ENCODE measurements around the gene FLT3. TPM values are rescaled to one million over a fixed set of nuclear protein-coding genes. Genes with fewer than 3 reads are reported as not detected.

Gene FLT3
- total and polyA plus RNA-seq, 2 of the 13 experiments (the other 11 are each of a cell fraction or from before 2014, with no cell fraction given), result not detected

DNA sequence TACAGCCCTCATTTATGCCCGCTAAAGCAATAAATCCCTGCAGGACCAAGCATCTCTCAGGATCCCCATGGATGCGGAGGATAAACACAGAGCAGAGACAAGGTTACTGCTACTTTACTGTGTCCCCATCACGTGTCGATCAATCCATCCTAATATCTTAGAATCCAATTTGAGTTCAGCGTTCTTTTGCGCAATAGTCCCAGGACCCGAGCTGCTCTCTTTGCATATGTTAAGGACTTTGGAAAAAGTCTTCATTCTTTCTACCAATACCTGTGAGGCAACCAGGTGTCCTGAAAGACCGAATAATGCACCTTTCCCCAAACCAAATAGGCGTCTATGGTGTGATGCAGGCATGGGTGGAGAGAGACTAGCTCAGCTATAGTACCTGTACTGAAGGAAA is 73.9 kb downstream of the FLT3 start:
- Histone ChIP-seq H3K79me2 (ENCODE audit: insufficient read depth, low read length) (no peaks in the 10 kb centered on the region), H3K9me3 (ENCODE audit: low read length) (no peaks in the 10 kb centered on the region), H2AFZ (ENCODE audit: low read length) (no peak overlapping the region), H3K27ac (ENCODE audit: extremely low read length, insufficient read depth, low read length) (no peak overlapping the region), H4K20me1 (ENCODE audit: insufficient read depth, low read length) (no peaks in the 10 kb centered on the region), H3K36me3 (replicated peaks in 1 of 2; ENCODE audit: control insufficient read depth in 1 of 2, insufficient read depth in 2 of 2, low read length in 2 of 2) (no peaks in the 10 kb centered on the region), H3K9ac (ENCODE audit: insufficient read depth, low read depth, low read length) (no peak overlapping the region), H3K27me3 (ENCODE audit: control insufficient read depth in 1 of 2, insufficient read depth in 2 of 2, low read length in 2 of 2) (no peaks in the 10 kb centered on the region), H3K4me1 (ENCODE audit: insufficient read depth, low read length) (peaks cover 23% of the 10 kb centered on the region), H3K4me3 (replicated peaks in 1 of 3; ENCODE audit: insufficient read depth in 1 of 3, low read depth in 2 of 3, low read length in 3 of 3) (no peak overlapping the region), H3K4me2 (ENCODE audit: low read depth, low read length) (no peak overlapping the region)
- no peak for FAIRE-seq
- BruUV-seq (replicated peaks), result no TSS peak
- DNase-seq (ENCODE audit: low spot score), result no peak
- in situ Hi-C loops (cut with HindIII; ENCODE audit: extremely low pct_ligation_motif_present, low pct_unique_long_range_greater_than_20kb), result no loop called here
- POLR2A ChIA-PET, result no interaction called here
- CTCF ChIA-PET (ENCODE audit: low intra/inter-chr PET ratio, low total read pairs), result no interaction called here
- no peak for ATAC-seq
- WGBS (ENCODE audit: low lambda C conversion rate), result 66% methylated on average over 9 of the region's 9 CpGs
- intact Hi-C loops (cut with micrococcal nuclease; ENCODE audit: unreplicated experiment), result no loop called here
- TF ChIP-seq, protein P1, sequence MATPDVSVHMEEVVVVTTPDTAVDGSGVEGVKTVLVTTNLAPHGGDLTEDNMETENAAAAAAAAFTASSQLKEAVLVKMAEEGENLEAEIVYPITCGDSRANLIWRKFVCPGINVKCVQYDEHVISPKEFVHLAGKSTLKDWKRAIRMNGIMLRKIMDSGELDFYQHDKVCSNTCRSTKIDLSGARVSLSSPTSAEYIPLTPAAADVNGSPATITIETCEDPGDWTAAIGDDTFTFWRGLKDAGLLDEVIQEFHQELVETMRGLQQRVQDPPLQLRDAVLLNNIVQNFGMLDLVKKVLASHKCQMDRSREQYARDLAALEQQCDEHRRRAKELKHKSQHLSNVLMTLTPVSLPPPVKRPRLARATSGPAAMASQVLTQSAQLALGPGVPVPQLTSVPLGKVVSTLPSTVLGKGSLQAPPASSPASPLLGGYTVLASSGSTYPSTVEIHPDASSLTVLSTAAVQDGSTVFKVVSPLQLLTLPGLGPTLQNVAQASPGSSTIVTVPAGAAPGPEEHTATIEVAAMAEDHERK (CRISPR knock-in tag; IDR thresholded peaks at IDR 0.05; ENCODE audit: low read depth), result no peak
- TF ChIP-seq ZNF251 (CRISPR knock-in tag; IDR thresholded peaks at IDR 0.05), result no peak
- no peak for TF ChIP-seq SIN3B (IDR thresholded peaks at IDR 0.05; ENCODE audit: low read length)
- TF ChIP-seq, protein P2, sequence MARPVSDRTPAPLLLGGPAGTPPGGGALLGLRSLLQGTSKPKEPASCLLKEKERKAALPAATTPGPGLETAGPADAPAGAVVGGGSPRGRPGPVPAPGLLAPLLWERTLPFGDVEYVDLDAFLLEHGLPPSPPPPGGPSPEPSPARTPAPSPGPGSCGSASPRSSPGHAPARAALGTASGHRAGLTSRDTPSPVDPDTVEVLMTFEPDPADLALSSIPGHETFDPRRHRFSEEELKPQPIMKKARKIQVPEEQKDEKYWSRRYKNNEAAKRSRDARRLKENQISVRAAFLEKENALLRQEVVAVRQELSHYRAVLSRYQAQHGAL (CRISPR knock-in tag; IDR thresholded peaks at IDR 0.05; ENCODE audit: not compliant biosample characterization), result no peak
- TF ChIP-seq TAF1 (CRISPR knock-in tag; IDR thresholded peaks at IDR 0.05), result no peak
- TF ChIP-seq POLR2AphosphoS5 (IDR thresholded peaks at IDR 0.05; ENCODE audit: low read depth, low read length), result no peak
- no peak for TF ChIP-seq MIXL1 (CRISPR knock-in tag; IDR thresholded peaks at IDR 0.05)
- no peak for TF ChIP-seq ZNF318 (CRISPR knock-in tag; IDR thresholded peaks at IDR 0.05)
- no peak for TF ChIP-seq RARG (CRISPR knock-in tag; IDR thresholded peaks at IDR 0.05; ENCODE audit: low read depth)
- TF ChIP-seq SNRNP70 (IDR thresholded peaks at IDR 0.05; ENCODE audit: low read depth, low read length), result no peak
- no peak for TF ChIP-seq ZNF253 (CRISPR knock-in tag; IDR thresholded peaks at IDR 0.05; ENCODE audit: borderline replicate concordance)
- TF ChIP-seq PAX8 (CRISPR knock-in tag; IDR thresholded peaks at IDR 0.05; ENCODE audit: borderline replicate concordance), result no peak
- no peak for TF ChIP-seq TOE1 (CRISPR knock-in tag; IDR thresholded peaks at IDR 0.05)
- TF ChIP-seq, protein P3, sequence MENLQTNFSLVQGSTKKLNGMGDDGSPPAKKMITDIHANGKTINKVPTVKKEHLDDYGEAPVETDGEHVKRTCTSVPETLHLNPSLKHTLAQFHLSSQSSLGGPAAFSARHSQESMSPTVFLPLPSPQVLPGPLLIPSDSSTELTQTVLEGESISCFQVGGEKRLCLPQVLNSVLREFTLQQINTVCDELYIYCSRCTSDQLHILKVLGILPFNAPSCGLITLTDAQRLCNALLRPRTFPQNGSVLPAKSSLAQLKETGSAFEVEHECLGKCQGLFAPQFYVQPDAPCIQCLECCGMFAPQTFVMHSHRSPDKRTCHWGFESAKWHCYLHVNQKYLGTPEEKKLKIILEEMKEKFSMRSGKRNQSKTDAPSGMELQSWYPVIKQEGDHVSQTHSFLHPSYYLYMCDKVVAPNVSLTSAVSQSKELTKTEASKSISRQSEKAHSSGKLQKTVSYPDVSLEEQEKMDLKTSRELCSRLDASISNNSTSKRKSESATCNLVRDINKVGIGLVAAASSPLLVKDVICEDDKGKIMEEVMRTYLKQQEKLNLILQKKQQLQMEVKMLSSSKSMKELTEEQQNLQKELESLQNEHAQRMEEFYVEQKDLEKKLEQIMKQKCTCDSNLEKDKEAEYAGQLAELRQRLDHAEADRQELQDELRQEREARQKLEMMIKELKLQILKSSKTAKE (CRISPR knock-in tag; IDR thresholded peaks at IDR 0.05; ENCODE audit: borderline replicate concordance), result no peak
